GM12892 (cell line): Measurements from ENCODE around the gene PHF20.

Experiments
- DNase-seq: peaks from one replicate; pipeline ENCODE4 v3.0.0; 2011; ENCODE audit not compliant: insufficient read length
- FAIRE-seq: peaks from 2 replicates; lab custom pipeline; 2011; peaks lifted over from hg19 to GRCh38; lab: Jason Lieb, UNC
- POLR2A ChIP-seq: IDR thresholded peaks from 2 replicates; pipeline ENCODE4 v1.6.1; 2011; ENCODE audit warnings: low read depth, low read length, control low read depth
- POLR2AphosphoS5 ChIP-seq: IDR thresholded peaks from 2 replicates; pipeline ENCODE4 v1.6.1; 2011; ENCODE audit warnings: low read depth, low read length, control low read depth
- TAF1 ChIP-seq: IDR thresholded peaks from 2 replicates; pipeline ENCODE4 v1.6.1; 2011; ENCODE audit warnings: low read depth, mild to moderate bottlenecking, control low read depth, low read length, borderline replicate concordance

The PHF20 gene

DNA sequence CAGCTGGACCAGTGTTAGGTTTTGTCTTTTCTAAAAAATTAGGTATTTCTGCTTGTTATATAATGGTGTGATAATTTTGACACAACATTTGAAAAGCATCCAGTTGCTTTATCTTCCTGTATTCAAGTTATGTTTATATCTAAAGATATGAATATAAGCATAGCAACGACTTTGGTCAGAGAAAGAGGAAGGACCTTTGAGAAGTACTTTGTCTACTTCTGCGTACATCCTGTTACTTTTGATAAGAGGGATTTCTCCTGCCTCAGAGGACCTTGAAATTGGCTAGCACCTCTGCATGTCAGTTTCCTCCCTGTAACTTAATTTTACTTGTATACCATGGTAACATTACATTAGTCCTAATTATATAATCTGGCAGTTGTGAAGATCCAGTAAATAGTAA is 24.8 kb downstream of the PHF20 start:
- FAIRE-seq (no peak), DNase-seq (no peak)
- TF ChIP-seq POLR2AphosphoS5 (no peak), TAF1 (no peak), POLR2A (no peak)

DNA sequence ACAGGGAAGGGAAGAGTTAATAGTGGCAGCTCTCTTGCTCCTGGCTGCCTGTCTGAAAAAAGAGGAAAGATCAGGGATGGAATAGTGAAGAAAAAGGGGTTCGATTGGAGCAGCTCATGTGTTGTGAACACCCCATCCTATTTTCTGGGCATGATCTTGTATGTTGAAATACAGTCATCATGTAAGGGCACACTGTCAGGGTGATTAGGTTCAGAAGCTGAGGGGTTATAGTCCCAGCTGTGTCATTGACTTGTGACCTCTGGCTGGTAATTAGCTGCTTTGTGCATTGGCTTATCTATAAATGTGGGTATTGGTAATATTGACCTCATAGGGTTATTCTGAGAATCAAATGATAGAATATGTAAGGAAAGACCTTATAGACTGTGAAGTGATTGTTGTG is 30.1 kb downstream of the PHF20 start:
- FAIRE-seq = no peak
- TF ChIP-seq POLR2A = no peak
- TF ChIP-seq TAF1 = no peak
- TF ChIP-seq POLR2AphosphoS5 = no peak
- DNase-seq = no peak

DNA sequence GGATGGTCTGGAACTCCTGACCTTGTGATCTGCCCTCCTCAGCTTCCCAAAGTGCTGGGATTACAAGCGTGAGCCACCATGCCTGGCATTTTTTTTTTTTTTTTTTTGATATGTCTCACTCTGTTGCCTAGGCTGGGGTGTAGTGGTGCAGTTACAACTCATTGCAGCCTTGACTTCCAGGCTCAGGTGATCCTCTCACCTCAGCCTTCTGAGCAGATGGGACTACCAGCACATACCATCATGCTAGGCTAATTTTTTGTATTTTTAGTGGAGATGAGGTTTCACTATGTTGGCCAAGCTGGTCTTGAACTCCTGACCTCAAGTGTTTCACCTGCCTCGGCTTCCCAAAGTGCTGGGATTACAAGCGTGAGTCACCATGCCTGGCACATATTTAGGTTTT is 34.3 kb downstream of the PHF20 start:
- TF ChIP-seq POLR2A = no peak
- TF ChIP-seq POLR2AphosphoS5 = no peak
- TF ChIP-seq TAF1 = no peak
- DNase-seq (no peak), FAIRE-seq (no peak)

DNA sequence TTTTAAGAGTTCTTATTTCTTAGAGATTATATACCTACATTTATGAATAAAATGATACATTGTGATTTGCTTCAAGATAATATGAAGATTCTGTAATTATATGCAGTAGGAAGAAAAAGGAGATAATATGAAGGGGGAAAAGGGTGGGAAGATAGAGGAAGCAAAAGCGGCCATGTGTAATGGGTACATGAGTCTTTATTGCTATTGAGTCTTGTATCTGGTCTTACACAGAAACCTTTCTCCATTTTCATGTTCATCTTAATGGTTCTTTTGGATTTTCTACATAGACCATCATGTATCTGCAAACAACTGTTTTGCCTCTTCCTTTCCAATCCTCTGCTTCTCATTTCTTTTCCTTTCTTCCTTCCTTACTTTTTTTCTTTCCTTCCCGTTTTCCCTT is 36.1 kb downstream of the PHF20 start:
- no peak for TF ChIP-seq TAF1
- no peak for FAIRE-seq
- DNase-seq = no peak

GRCh38 chr20:35820715-35821114 is 48.9 kb downstream of the PHF20 start:
- TF ChIP-seq TAF1 (no peak), POLR2A (no peak), POLR2AphosphoS5 (no peak)
- DNase-seq = no peak
- FAIRE-seq = no peak

DNA sequence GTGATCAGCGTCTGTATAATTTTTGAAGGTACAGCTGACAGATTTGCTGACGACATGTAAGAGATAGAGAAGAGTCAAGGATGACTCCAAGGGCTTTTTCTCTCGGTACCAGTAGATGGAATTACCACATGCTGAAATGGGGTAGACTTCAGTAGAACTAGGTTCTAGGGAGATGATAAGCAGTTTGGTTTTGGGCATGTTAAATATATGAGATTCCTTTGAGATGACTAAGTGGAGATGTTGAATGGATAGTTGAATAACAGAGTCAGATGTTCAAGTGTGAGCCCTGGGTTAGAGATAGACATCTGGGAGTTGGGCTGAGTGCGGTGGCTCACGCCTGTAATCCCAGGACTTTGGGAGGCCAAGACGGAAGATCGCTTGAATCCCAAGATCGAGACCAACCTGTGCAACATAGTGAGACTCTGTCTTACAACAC is 50.0 kb downstream of the PHF20 start:
- FAIRE-seq (no peak), DNase-seq (no peak)

DNA sequence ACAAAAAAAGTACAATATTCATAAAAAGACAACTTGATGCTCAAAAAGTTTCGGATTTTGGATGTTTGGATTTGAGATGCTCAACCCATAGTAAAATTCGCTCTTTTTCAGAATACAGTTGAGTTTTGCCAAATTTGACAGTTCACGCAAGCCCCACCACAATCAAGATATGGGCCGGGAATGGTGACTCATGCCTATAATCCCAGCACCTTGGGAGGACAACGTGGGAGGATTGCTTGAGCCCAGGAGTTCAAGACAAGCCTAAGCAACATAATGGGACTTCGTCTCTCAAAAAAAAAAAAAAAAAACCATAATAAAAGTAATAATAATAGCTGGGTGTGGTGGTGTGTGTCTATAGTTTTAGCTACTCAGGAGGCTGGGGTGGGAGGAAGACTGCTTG is 51.3 kb downstream of the PHF20 start:
- FAIRE-seq (no peak), DNase-seq (no peak)
- no peak for TF ChIP-seq TAF1
- TF ChIP-seq POLR2AphosphoS5 = no peak
- TF ChIP-seq POLR2A = no peak

More for the DNA sequence above, 50.0 kb downstream of the PHF20 start:
- no peak for TF ChIP-seq POLR2AphosphoS5
- TF ChIP-seq TAF1 = no peak
- no peak for TF ChIP-seq POLR2A

DNA sequence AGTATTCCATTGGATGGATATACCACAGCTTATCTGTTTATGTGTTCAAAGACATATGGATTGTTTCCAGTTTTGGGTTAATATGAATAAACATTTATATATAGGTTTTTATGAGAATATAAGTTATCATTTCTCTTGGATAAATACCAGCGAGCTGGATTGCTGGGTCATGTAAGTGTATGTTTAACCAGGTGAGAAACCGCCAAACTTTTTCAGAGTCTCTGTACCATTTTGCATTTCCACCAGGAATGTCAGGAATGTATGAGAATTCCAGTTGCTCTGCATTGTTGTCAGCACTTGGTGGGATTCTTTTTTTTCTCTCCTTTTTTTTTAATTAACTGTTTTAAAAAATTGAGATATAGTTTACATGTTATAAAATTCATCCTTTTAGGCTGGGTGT is 52.1 kb downstream of the PHF20 start:
- DNase-seq (no peak), FAIRE-seq (no peak)
- TF ChIP-seq TAF1 (no peak), POLR2AphosphoS5 (no peak), POLR2A (no peak)

GRCh38 chr20:35826397-35826998 is 54.7 kb downstream of the PHF20 start:
- TF ChIP-seq POLR2A = no peak
- TF ChIP-seq TAF1 = no peak
- no peak for FAIRE-seq
- no peak for DNase-seq

DNA sequence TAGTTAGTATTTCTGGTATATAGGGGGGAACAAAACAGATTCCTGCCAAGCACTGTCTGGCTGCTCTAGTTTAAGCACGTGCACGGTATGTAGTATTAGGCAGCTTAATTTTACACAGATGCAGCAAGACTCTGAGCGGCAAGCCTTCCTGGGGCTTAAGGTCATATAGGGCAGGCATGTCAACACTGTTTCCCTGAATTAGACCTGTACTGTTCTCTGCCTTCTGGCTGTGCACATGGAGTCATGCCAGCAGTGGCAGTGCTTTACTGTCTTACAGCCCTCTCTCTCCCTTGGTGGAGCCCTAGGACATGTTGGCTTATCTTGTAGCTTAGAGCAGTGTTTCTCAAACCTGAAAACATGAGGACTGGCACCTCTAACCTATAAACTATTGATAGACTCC is 56.6 kb downstream of the PHF20 start:
- no peak for DNase-seq
- no peak for TF ChIP-seq POLR2A
- TF ChIP-seq POLR2AphosphoS5 = no peak
- TF ChIP-seq TAF1 = no peak
- FAIRE-seq = no peak

DNA sequence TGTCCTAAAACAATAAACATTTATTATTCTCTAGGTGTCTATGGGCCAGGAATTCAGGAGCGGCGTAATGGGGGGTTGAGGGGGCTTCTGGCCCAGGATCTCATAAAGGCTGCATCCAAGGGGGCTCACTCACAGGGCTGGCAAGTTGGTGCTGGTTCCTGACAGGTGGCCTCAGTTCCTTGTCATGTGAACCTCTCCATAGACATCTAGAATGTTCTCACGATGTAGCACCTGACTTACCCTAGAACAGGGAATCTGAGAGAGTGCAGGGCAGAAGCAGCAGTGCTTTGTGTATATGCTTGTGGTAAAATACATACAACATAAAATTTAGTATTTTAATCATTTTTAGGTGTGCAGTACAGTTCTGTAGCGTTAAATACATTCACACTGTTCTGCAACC is 57.1 kb downstream of the PHF20 start:
- no peak for FAIRE-seq
- TF ChIP-seq TAF1 (no peak), POLR2A (no peak)
- no peak for DNase-seq

DNA sequence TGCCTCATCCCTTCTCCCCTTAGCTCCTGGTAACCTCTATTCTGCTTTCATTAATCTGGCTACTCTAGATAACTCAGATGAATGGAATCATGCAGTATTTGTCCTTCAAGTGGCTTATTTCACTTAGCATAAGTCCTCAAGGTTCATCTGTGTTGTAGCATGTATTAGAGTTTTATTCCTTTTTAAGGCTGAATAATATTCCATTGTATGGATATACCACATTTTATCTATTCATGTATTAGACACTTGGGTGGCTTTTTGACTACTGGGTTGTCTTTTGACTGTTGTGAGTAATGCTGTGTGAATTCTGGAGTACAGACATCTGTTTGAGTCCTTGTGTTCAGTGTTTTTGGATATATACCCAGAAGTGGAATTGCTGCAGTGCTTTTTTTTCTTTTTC is 58.4 kb downstream of the PHF20 start:
- TF ChIP-seq POLR2A (no peak), POLR2AphosphoS5 (no peak), TAF1 (no peak)
- FAIRE-seq = no peak
- no peak for DNase-seq

GRCh38 chr20:35831029-35831428 is 59.2 kb downstream of the PHF20 start:
- TF ChIP-seq POLR2AphosphoS5 (no peak), POLR2A (no peak), TAF1 (no peak)
- FAIRE-seq (no peak), DNase-seq (no peak)

- no peak for DNase-seq
- TF ChIP-seq TAF1 (no peak), POLR2AphosphoS5 (no peak), POLR2A (no peak)
- no peak for FAIRE-seq
Measured at GRCh38 chr20:35831971-35832370, 60.2 kb downstream of the PHF20 start.
